OCI-LY1 (cell line): ENCODE results near the gene PPIF.

ENCODE experiments used
- CTCF ChIP-seq: fragments of 200-600 bp; sonication (generic), shearing (Covaris generic); IDR thresholded peaks from 2 replicates; pipeline ENCODE4 v1.5.1; 2017; ENCODE audit warnings: mild to moderate bottlenecking, antibody characterized with exemption, low read length, moderate library complexity, mixed read lengths
- EZH2 ChIP-seq: fragments of 200-600 bp; sonication (generic), shearing (Covaris generic); IDR thresholded peaks from 2 replicates; pipeline ENCODE4 v1.8.0; 2017; ENCODE audit warnings: borderline replicate concordance, mixed run types, mild to moderate bottlenecking, antibody characterized with exemption, low read length, moderate library complexity, mixed read lengths

- TF ChIP-seq CTCF (no peak), EZH2 (no peak)
Observed at GRCh38 chr10:79331226-79331625, 16.0 kb upstream of the PPIF start.
